ENCODE data around the gene GLP2R.

- no peak for TF ChIP-seq CTCF (IDR thresholded peaks at IDR 0.05)
- TF ChIP-seq POLR2A (IDR thresholded peaks at IDR 0.05), result no peak
Observed at GRCh38 chr17:9790316-9790715, 35.4 kb upstream of the GLP2R start.
